ENCODE data around the gene WDPCP. TPM values are rescaled to one million over a fixed set of nuclear protein-coding genes. Genes with fewer than 3 reads are reported as not detected.
"Not testable (repeated sequence)": the region's sequence is repeated elsewhere in the genome, so short reads cannot be mapped to it uniquely, and the experiment has no call there.

Gene WDPCP
- polyA plus RNA-seq, 1 donor from 2014 or later: 8.9 TPM

GRCh38 chr2:63627866-63628265, 39.6 kb upstream of the WDPCP start:
- TF ChIP-seq TAF1 (IDR thresholded peaks at IDR 0.05; ENCODE audit: low read depth): no peak
- TF ChIP-seq REST (IDR thresholded peaks at IDR 0.05; ENCODE audit: borderline replicate concordance): no peak
- TF ChIP-seq EZH2 (IDR thresholded peaks at IDR 0.05; ENCODE audit: borderline replicate concordance, insufficient read depth, low read length, poor library complexity, severe bottlenecking): no peak
- no peak for TF ChIP-seq SMC3 (conservative IDR thresholded peaks at IDR 0.05; ENCODE audit: poor library complexity)
- no peak for TF ChIP-seq MXI1 (conservative IDR thresholded peaks at IDR 0.05; ENCODE audit: poor library complexity, severe bottlenecking)
- TF ChIP-seq POLR2AphosphoS5 (IDR thresholded peaks at IDR 0.05): no peak
- no peak for TF ChIP-seq EP300 (conservative IDR thresholded peaks at IDR 0.05; ENCODE audit: poor library complexity, severe bottlenecking)
- no peak for TF ChIP-seq CTCF (IDR thresholded peaks at IDR 0.05; ENCODE audit: poor library complexity, severe bottlenecking)
- no peak for TF ChIP-seq RAD21 (conservative IDR thresholded peaks at IDR 0.05)
- no peaks in the 10 kb centered on the region for H3K9me3 ChIP-seq (ENCODE audit: low read length)
- no peaks in the 10 kb centered on the region for H4K20me1 ChIP-seq (ENCODE audit: insufficient read depth)

GRCh38 chr2:63623763-63624162, 35.5 kb upstream of the WDPCP start:
- H3K79me2 ChIP-seq (replicated peaks; ENCODE audit: insufficient read depth, low read length); H3K9me3 ChIP-seq (ENCODE audit: low read length); H3K4me3 ChIP-seq (ENCODE audit: low read length); H3K4me2 ChIP-seq (ENCODE audit: low read length); H3K27ac ChIP-seq (ENCODE audit: low read length); H3K9me2 ChIP-seq (ENCODE audit: insufficient read depth, low read length); H4K20me1 ChIP-seq (ENCODE audit: insufficient read depth); H3F3A ChIP-seq (ENCODE audit: insufficient read depth, low read length, poor library complexity, severe bottlenecking); H3K9ac ChIP-seq (ENCODE audit: low read length); H3K27me3 ChIP-seq (ENCODE audit: insufficient read depth, low read depth, low read length); H3K36me3 ChIP-seq (ENCODE audit: insufficient read depth, low read length); H2AFZ ChIP-seq (ENCODE audit: low read depth, low read length): not testable (repeated sequence)

More at GRCh38 chr2:63627866-63628265, 39.6 kb upstream of the WDPCP start:
- no peaks in the 10 kb centered on the region for H3K36me3 ChIP-seq (ENCODE audit: insufficient read depth, low read length)
- H2AFZ ChIP-seq (ENCODE audit: low read depth, low read length): no peak overlapping the region
- H3K9me2 ChIP-seq (ENCODE audit: insufficient read depth, low read length): no peaks in the 10 kb centered on the region
- H3K9ac ChIP-seq (ENCODE audit: low read length): no peak overlapping the region
- H3K4me2 ChIP-seq (ENCODE audit: low read length): no peak overlapping the region
- no peaks in the 10 kb centered on the region for H3K79me2 ChIP-seq (replicated peaks; ENCODE audit: insufficient read depth, low read length)
- no peak overlapping the region for H3K27ac ChIP-seq (ENCODE audit: low read length)
- H3K27me3 ChIP-seq (ENCODE audit: insufficient read depth, low read depth, low read length): no peaks in the 10 kb centered on the region
- H3K4me3 ChIP-seq (ENCODE audit: low read length): no peak overlapping the region
- no peaks in the 10 kb centered on the region for H3F3A ChIP-seq (ENCODE audit: insufficient read depth, low read length, poor library complexity, severe bottlenecking)

GRCh38 chr2:63622751-63623150, 34.5 kb upstream of the WDPCP start:
- H4K20me1 ChIP-seq (ENCODE audit: insufficient read depth): no peaks in the 10 kb centered on the region
- H3K36me3 ChIP-seq (ENCODE audit: insufficient read depth, low read length): no peaks in the 10 kb centered on the region
- no peak overlapping the region for H3K4me3 ChIP-seq (ENCODE audit: low read length)
- H3F3A ChIP-seq (ENCODE audit: insufficient read depth, low read length, poor library complexity, severe bottlenecking): no peaks in the 10 kb centered on the region
- H2AFZ ChIP-seq (ENCODE audit: low read depth, low read length): no peak overlapping the region
- TF ChIP-seq SMC3 (conservative IDR thresholded peaks at IDR 0.05; ENCODE audit: poor library complexity) (no peak), EP300 (conservative IDR thresholded peaks at IDR 0.05; ENCODE audit: poor library complexity, severe bottlenecking) (no peak), EZH2 (IDR thresholded peaks at IDR 0.05; ENCODE audit: borderline replicate concordance, insufficient read depth, low read length, poor library complexity, severe bottlenecking) (no peak), POLR2AphosphoS5 (IDR thresholded peaks at IDR 0.05) (no peak), CTCF (IDR thresholded peaks at IDR 0.05; ENCODE audit: poor library complexity, severe bottlenecking) (no peak), RAD21 (conservative IDR thresholded peaks at IDR 0.05) (no peak), MXI1 (conservative IDR thresholded peaks at IDR 0.05; ENCODE audit: poor library complexity, severe bottlenecking) (no peak), TAF1 (IDR thresholded peaks at IDR 0.05; ENCODE audit: low read depth) (no peak), REST (IDR thresholded peaks at IDR 0.05; ENCODE audit: borderline replicate concordance) (no peak)
- H3K9me2 ChIP-seq (ENCODE audit: insufficient read depth, low read length): no peaks in the 10 kb centered on the region
- H3K27me3 ChIP-seq (ENCODE audit: insufficient read depth, low read depth, low read length): no peaks in the 10 kb centered on the region
- no peaks in the 10 kb centered on the region for H3K9me3 ChIP-seq (ENCODE audit: low read length)
- H3K79me2 ChIP-seq (replicated peaks; ENCODE audit: insufficient read depth, low read length): no peaks in the 10 kb centered on the region
- H3K4me2 ChIP-seq (ENCODE audit: low read length): no peak overlapping the region
- H3K9ac ChIP-seq (ENCODE audit: low read length): no peak overlapping the region
- no peak overlapping the region for H3K27ac ChIP-seq (ENCODE audit: low read length)

All from neural cell (in vitro differentiated cells).